ENCODE data around the gene PANK2. TPM values are rescaled to one million over a fixed set of nuclear protein-coding genes. Genes with fewer than 3 reads are reported as not detected.

The PANK2 gene
- total RNA-seq, 1 experiment from 2014 or later: 41.6 TPM

DNA sequence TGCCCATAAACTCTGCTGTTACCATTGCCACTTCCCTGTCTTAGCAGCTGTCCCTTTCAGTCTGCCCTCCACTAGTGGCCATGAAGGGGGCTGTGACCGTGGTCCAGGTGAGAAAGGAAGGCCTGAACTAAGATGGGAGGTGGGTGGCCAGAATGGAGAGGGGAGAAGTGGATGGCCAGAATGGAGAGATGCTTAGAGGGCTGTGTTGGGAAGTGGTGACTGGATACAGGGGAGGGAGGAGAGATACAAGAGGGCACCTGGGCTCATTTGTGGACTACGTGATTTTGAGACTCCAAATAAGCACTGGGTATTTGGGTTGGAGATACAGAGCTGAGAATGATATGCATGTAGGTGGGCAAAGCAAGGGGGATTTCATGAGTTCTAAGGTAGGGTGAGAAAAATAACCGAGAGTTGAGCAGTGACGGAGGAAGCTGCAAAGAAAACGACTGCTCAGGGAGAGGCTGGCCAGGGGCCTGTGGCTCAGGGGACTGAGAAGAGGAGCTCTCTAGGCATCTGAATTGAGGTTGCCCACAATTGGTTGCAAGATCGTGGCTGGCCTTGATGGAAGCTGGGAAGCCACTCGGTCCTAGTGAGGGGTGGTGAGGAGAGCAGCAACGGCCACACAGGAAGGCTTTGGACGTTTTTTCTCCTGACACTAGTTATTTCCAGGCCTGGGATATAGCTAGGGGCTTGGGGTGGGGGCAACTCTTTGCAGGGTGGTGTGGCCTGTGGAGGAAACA lies 36.9 kb downstream of the PANK2 start:
- intact Hi-C loops (cut with micrococcal nuclease): no loop called here
- no peak for DNase-seq (ENCODE audit: low read depth, low spot score)
- no peaks in the 10 kb centered on the region for H3K4me1 ChIP-seq (ENCODE audit: control insufficient read depth in 1 of 2, insufficient read depth in 2 of 2, low read length in 2 of 2)
- TF ChIP-seq RAD21 (IDR thresholded peaks at IDR 0.05; ENCODE audit: low read depth) (no peak), EZH2 (IDR thresholded peaks at IDR 0.05) (no peak), EZH2phosphoT487 (IDR thresholded peaks at IDR 0.05; ENCODE audit: borderline replicate concordance) (no peak), CEBPB (IDR thresholded peaks at IDR 0.05; ENCODE audit: low read depth) (no peak), YY1 (IDR thresholded peaks at IDR 0.05; ENCODE audit: extremely low read depth, insufficient replicate concordance, low read depth, low read length) (no peak), ZFX (IDR thresholded peaks at IDR 0.05) (no peak), SRF (IDR thresholded peaks at IDR 0.05; ENCODE audit: low read depth) (no peak)
- H3K4me3 ChIP-seq (replicated peaks in 1 of 2; ENCODE audit: low read depth in 1 of 2, low read length in 2 of 2): no peak overlapping the region
- H3K9me3 ChIP-seq (ENCODE audit: control insufficient read depth in 1 of 2, insufficient read depth in 1 of 2, low read depth in 1 of 2, low read length in 2 of 2): no peaks in the 10 kb centered on the region
- ChIA-PET CTCF (no interaction called here), RAD21 (ENCODE audit: low non-redundant PET in 1 of 2, low total read pairs in 2 of 2, uncharacterized antibody in 2 of 2, unreplicated experiment in 2 of 2) (no interaction called here), POLR2A (no interaction called here)
- no peak overlapping the region for H3K9ac ChIP-seq (ENCODE audit: low read length)
- H3K36me3 ChIP-seq (ENCODE audit: control insufficient read depth in 1 of 2, insufficient read depth in 2 of 2, low read length in 2 of 2): peaks cover 16 to 18% of the 10 kb centered on the region in 2 experiments; a peak in 3 of 4 replicates
- ATAC-seq: no peak
- TSS peak; percentile 23 for BruUV-seq (replicated peaks)
- H3K9me2 ChIP-seq (ENCODE audit: insufficient read depth): no peaks in the 10 kb centered on the region
- no peak overlapping the region for H3K4me2 ChIP-seq (ENCODE audit: low read length)
- H4K20me1 ChIP-seq (ENCODE audit: insufficient read depth): no peaks in the 10 kb centered on the region
- H3K79me2 ChIP-seq (ENCODE audit: insufficient read depth, low read length): peaks cover 10% of the 10 kb centered on the region
- no peak overlapping the region for H3K27ac ChIP-seq (ENCODE audit: low read depth, low read length)
- no peaks in the 10 kb centered on the region for H3K27me3 ChIP-seq (ENCODE audit: insufficient read depth, low read length)
- H2AFZ ChIP-seq (ENCODE audit: low read depth, low read length, poor library complexity, severe bottlenecking): no peak overlapping the region

- DNase-seq (ENCODE audit: low read depth, low spot score) (no peak), ATAC-seq (peak; percentile 8; the same call in 1 of the 2 replicates)
- no peaks in the 10 kb centered on the region for H3K9me3 ChIP-seq (ENCODE audit: control insufficient read depth in 1 of 2, insufficient read depth in 1 of 2, low read depth in 1 of 2, low read length in 2 of 2)
- H3K4me1 ChIP-seq (ENCODE audit: control insufficient read depth in 1 of 2, insufficient read depth in 2 of 2, low read length in 2 of 2): no peaks in the 10 kb centered on the region
- no peaks in the 10 kb centered on the region for H3K9me2 ChIP-seq (ENCODE audit: insufficient read depth)
- no peak for TF ChIP-seq JUND (IDR thresholded peaks at IDR 0.05)
- no peak for TF ChIP-seq TCF7L2 (IDR thresholded peaks at IDR 0.05; ENCODE audit: borderline replicate concordance, extremely low read depth, insufficient read depth, insufficient read length)
- peak; percentile 52 for TF ChIP-seq POLR2AphosphoS5 (IDR thresholded peaks at IDR 0.05; ENCODE audit: low read depth, low read length)
- no peak for TF ChIP-seq SP1 (IDR thresholded peaks at IDR 0.05; ENCODE audit: low read depth)
- TF ChIP-seq POLR2A (IDR thresholded peaks at IDR 0.05; ENCODE audit: borderline replicate concordance, extremely low read depth, insufficient read depth, insufficient read length): no peak
- ChIA-PET RAD21 (ENCODE audit: low non-redundant PET in 1 of 2, low total read pairs in 2 of 2, uncharacterized antibody in 2 of 2, unreplicated experiment in 2 of 2) (no interaction called here), CTCF (no interaction called here), POLR2A (interaction anchor here (0.6 kb wide), 1 partner anchor 12 kb away, joined by 3 read pairs; no protein-coding TSS in a partner anchor)
- H3K27me3 ChIP-seq (ENCODE audit: insufficient read depth, low read length): no peaks in the 10 kb centered on the region
- no peak overlapping the region for H3K9ac ChIP-seq (ENCODE audit: low read length)
- peaks cover 10 to 15% of the 10 kb centered on the region in 2 experiments; a peak in 3 of 4 replicates for H3K36me3 ChIP-seq (ENCODE audit: control insufficient read depth in 1 of 2, insufficient read depth in 2 of 2, low read length in 2 of 2)
- H3K27ac ChIP-seq (ENCODE audit: low read depth, low read length): no peak overlapping the region
- intact Hi-C loops (cut with micrococcal nuclease): no loop called here
- H3K4me3 ChIP-seq (replicated peaks in 1 of 2; ENCODE audit: low read depth in 1 of 2, low read length in 2 of 2): no peak overlapping the region
- no peak overlapping the region for H2AFZ ChIP-seq (ENCODE audit: low read depth, low read length, poor library complexity, severe bottlenecking)
- BruUV-seq (replicated peaks): no TSS peak
- no peaks in the 10 kb centered on the region for H4K20me1 ChIP-seq (ENCODE audit: insufficient read depth)
- H3K79me2 ChIP-seq (ENCODE audit: insufficient read depth, low read length): no peaks in the 10 kb centered on the region; the same call in 1 of the 2 replicates
- H3K4me2 ChIP-seq (ENCODE audit: low read length): no peak overlapping the region
Observed at GRCh38 chr20:3927486-3928291, 38.5 kb downstream of the PANK2 start.
